MCF 10A (cell line): Measurements from ENCODE around the gene LMLN. TPM values are rescaled to one million over a fixed set of nuclear protein-coding genes. Genes with fewer than 3 reads are reported as not detected.
A peak's percentile ranks its signal among the peaks of the same experiment; 100 is the strongest.

Source experiments
- BruUV-seq: library from RNA; stranded (reverse); fragments of 400-500 nt; replicated peaks from 2 replicates; lab custom pipeline; 2021; lab: Mats Ljungman, UMichigan
- CTCF ChIA-PET: fragments of 300-600 bp; sonication (Branson Sonifier 250); formaldehyde crosslinking; extraction: SDS; loops from one replicate; lab custom pipeline; 2021; ENCODE audit warnings: antibody characterized with exemption, inconsistent platforms; lab: Yijun Ruan, JAX
- POLR2A ChIA-PET: fragments of 300-600, 350-650 bp; sonication (Branson Sonifier 250); formaldehyde crosslinking; extraction: SDS; loops from one replicate; lab custom pipeline; 2020; ENCODE audit warnings: antibody characterized with exemption, inconsistent platforms; lab: Yijun Ruan, JAX
- DNase-seq: peaks from one replicate; pipeline ENCODE4 v3.0.0-alpha.2; 2018; ENCODE audit not compliant: unreplicated experiment
- H3K27ac Mint-ChIP-seq: one replicate; pipeline ENCODE4 v1.8.0; 2022; ENCODE audit warnings: mild to moderate bottlenecking, low read depth, mixed read lengths; ENCODE audit not compliant: unreplicated experiment
- H3K27me3 Mint-ChIP-seq: one replicate; pipeline ENCODE4 v1.8.0; 2022; ENCODE audit warnings: mixed read lengths; ENCODE audit not compliant: insufficient read depth, unreplicated experiment
- H3K36me3 Mint-ChIP-seq: one replicate; pipeline ENCODE4 v1.8.0; 2022; ENCODE audit warnings: mild to moderate bottlenecking, moderate library complexity, mixed read lengths; ENCODE audit not compliant: insufficient read depth, unreplicated experiment
- H3K4me1 Mint-ChIP-seq: one replicate; pipeline ENCODE4 v1.8.0; 2022; ENCODE audit warnings: mixed read lengths; ENCODE audit not compliant: insufficient read depth, unreplicated experiment
- H3K4me3 Mint-ChIP-seq: one replicate; pipeline ENCODE4 v1.8.0; 2022; ENCODE audit warnings: mild to moderate bottlenecking, moderate library complexity, mixed read lengths; ENCODE audit not compliant: unreplicated experiment
- H3K9me3 Mint-ChIP-seq: one replicate; pipeline ENCODE4 v1.8.0; 2022; ENCODE audit warnings: mixed read lengths; ENCODE audit not compliant: unreplicated experiment
- intact Hi-C: fragments of 100-400 bp; cut with micrococcal nuclease; formaldehyde crosslinking; loops from 2 replicates; pipeline ENCODE4 v1.14.1; 2022
- total RNA-seq: library from RNA; stranded (reverse); gene quantifications from 2 replicates; pipeline ENCODE4 v1.2.3, GENCODE V29; 2022
- TF ChIP-seq, protein P1 (sequence below): fragments of 200-600 bp; IDR thresholded peaks from one replicate; pipeline ENCODE4 v1.8.0; 2022; ENCODE audit warnings: antibody characterized with exemption, mild to moderate bottlenecking; ENCODE audit not compliant: unreplicated experiment

The LMLN gene
- total RNA-seq, 1 experiment from 2014 or later, result 8.0 TPM

DNA sequence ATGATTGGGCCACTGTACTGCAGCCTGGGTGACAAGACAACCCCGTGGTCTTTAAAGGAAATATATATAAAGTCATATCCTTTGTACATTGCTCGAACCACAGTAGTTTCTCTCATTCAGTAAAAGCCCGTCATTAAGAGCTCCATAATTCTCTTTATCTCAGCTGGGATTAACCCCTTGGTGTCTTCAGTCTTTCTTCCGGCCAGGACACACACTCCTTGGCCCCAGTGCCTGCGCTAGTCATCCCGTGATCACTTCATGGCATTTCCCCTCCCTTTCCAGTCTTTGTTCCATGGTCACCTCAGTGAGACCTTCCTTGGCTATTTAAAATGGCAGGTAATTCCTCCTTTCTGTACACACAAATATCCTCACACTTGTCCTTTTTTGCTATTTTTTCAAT, 6.7 kb upstream of the LMLN start:
- Mint-ChIP-seq H3K27me3 (no peaks in the 10 kb centered on the region), H3K27ac (peak overlapping the region; percentile 49), H3K4me3 (peak overlapping the region; percentile 96), H3K36me3 (peaks cover 85% of the 10 kb centered on the region), H3K9me3 (no peaks in the 10 kb centered on the region), H3K4me1 (peaks cover 35% of the 10 kb centered on the region)
- TF ChIP-seq, protein P1, sequence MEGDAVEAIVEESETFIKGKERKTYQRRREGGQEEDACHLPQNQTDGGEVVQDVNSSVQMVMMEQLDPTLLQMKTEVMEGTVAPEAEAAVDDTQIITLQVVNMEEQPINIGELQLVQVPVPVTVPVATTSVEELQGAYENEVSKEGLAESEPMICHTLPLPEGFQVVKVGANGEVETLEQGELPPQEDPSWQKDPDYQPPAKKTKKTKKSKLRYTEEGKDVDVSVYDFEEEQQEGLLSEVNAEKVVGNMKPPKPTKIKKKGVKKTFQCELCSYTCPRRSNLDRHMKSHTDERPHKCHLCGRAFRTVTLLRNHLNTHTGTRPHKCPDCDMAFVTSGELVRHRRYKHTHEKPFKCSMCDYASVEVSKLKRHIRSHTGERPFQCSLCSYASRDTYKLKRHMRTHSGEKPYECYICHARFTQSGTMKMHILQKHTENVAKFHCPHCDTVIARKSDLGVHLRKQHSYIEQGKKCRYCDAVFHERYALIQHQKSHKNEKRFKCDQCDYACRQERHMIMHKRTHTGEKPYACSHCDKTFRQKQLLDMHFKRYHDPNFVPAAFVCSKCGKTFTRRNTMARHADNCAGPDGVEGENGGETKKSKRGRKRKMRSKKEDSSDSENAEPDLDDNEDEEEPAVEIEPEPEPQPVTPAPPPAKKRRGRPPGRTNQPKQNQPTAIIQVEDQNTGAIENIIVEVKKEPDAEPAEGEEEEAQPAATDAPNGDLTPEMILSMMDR, result no peak
- ChIA-PET CTCF (no interaction called here), POLR2A (interaction anchor here (1.3 to 1.5 kb wide), 2 partner anchors 8 to 9 kb away, joined by 4 to 10 read pairs; no protein-coding TSS in a partner anchor)
- DNase-seq, result no peak
- BruUV-seq, result no TSS peak
- intact Hi-C loops, result no loop called here

DNA sequence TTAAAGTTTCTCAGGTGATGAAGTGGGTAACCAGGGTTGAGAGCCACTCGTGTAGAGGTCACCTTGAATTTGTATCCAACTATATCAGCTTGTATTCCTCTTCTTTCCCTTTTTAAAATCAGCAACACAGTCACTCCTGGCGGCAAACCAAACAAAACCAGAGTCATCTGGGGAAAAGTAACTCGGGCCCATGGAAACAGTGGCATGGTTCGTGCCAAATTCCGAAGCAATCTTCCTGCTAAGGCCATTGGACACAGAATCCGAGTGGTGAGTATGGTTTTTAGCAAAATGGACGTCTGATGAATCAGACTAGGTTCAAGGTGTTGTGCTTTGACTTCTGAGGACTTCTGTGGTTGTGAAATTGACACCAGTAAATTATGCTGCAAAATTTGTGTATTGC, 6.1 kb upstream of the LMLN start:
- CTCF ChIA-PET, result no interaction called here
- BruUV-seq, result no TSS peak
- POLR2A ChIA-PET, result interaction anchor here (0.8 to 1.5 kb wide), 3 partner anchors 9 to 64 kb away, joined by 3 to 4 read pairs (median 3); no protein-coding TSS in a partner anchor
- intact Hi-C loops, result no loop called here
- TF ChIP-seq, protein P1, result no peak
- Mint-ChIP-seq H3K27ac (peak overlapping the region; percentile 49), H3K4me1 (peaks cover 37% of the 10 kb centered on the region), H3K4me3 (peak overlapping the region; percentile 96), H3K9me3 (no peaks in the 10 kb centered on the region), H3K36me3 (peaks cover 90% of the 10 kb centered on the region), H3K27me3 (no peaks in the 10 kb centered on the region)
- DNase-seq, result peak; percentile 77

DNA sequence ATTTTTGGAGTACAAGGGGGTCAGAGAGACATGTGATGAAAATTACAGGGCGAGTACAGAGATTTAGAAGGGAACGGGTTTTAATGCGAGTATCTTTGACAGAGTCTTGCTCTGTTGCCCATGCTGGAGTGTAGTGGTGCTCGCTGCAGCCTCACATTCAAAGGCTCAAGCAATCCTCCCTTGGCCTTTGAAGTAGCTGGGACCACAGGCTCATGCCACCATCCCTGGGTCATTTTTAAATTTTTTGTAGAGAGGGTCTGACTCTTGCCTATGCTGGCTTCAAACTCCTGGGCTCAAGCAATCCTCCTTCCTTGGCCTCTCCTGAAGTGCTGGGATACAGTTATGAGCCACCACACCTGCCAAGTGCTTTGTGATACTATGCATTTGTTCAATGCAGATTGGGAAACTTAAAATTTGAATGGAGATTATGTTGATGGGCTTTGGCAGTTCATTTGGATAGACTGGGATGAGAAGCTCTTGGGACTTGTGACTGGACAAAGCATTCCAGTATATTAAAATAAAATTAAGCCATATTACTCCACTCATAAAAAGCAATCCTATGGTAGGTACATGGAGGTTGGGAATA, 4.0 kb upstream of the LMLN start:
- no TSS peak for BruUV-seq
- ChIA-PET POLR2A (interaction anchor here (0.6 kb wide), 1 partner anchor 78 kb away, joined by 3 read pairs; no protein-coding TSS in a partner anchor), CTCF (interaction anchor here (0.6 kb wide), 1 partner anchor 18 kb away, joined by 3 read pairs; no protein-coding TSS in a partner anchor)
- Mint-ChIP-seq H3K27ac (no peak overlapping the region), H3K36me3 (peaks cover 87% of the 10 kb centered on the region), H3K27me3 (no peaks in the 10 kb centered on the region), H3K9me3 (no peaks in the 10 kb centered on the region), H3K4me3 (no peak overlapping the region), H3K4me1 (peaks cover 44% of the 10 kb centered on the region)
- TF ChIP-seq, protein P1, result no peak
- DNase-seq, result no peak
- intact Hi-C loops, result no loop called here

DNA sequence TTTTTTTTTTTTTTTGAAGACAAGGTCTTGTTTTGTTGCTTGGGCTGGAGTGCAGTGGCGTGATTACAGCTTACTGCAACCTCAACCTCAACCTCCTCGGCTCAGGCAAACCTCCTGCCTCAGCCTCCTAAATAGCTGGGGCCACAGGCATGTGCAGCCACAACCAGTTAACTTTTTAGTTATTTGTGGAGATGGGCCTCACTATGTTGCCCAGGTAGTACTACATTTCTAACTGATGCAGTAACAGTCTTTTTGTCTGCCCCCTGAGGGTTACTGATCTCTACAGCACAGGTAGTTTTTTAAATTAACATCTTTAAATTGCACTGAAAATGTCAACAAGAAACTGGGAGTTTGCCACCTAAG, 3.4 kb upstream of the LMLN start:
- ChIA-PET CTCF (interaction anchor here (0.6 kb wide), 2 partner anchors 19 to 98 kb away, joined by 3 to 5 read pairs; no protein-coding TSS in a partner anchor), POLR2A (interaction anchor here (0.6 to 0.7 kb wide), 2 partner anchors 37 to 78 kb away, joined by 3 read pairs; no protein-coding TSS in a partner anchor)
- Mint-ChIP-seq H3K27ac (no peak overlapping the region), H3K27me3 (no peaks in the 10 kb centered on the region), H3K4me3 (no peak overlapping the region), H3K36me3 (peaks cover 81% of the 10 kb centered on the region), H3K9me3 (no peaks in the 10 kb centered on the region), H3K4me1 (peaks cover 49% of the 10 kb centered on the region)
- no TSS peak for BruUV-seq
- TF ChIP-seq, protein P1, result no peak
- intact Hi-C loops, result no loop called here
- no peak for DNase-seq
